VCaP (cell line): ENCODE data around the gene SLC35A5.
"Not testable (repeated sequence)": the region's sequence is repeated elsewhere in the genome, so short reads cannot be mapped to it uniquely, and the experiment has no call there.

Source experiments
- H3K27ac ChIP-seq: fragments of 450-650 bp; 2 replicates; pipeline ENCODE4 v1.5.1; 2017
- CTCF ChIP-seq: fragments of 450-650 bp; conservative IDR thresholded peaks from 2 replicates; pipeline ENCODE4 v1.5.1; 2017; ENCODE audit warnings: mild to moderate bottlenecking, moderate library complexity

The SLC35A5 gene

GRCh38 chr3:112561734-112562529 lies at the start of gene SLC35A5, which contains the start of gene ATG3:
SLC35A5 (plus strand) TSS chr3:112562045; CDS start chr3:112563404, 1,359 bp downstream.
ATG3 (minus strand) TSS chr3:112561962; CDS start chr3:112561528, 434 bp downstream.
- no peak for TF ChIP-seq CTCF
- peak within 1 kb of the TSS; percentile 85 for H3K27ac ChIP-seq

- no peak for TF ChIP-seq CTCF
- H3K27ac ChIP-seq = no peak overlapping the region
Measured at GRCh38 chr3:112512320-112512719, 49.5 kb upstream of the SLC35A5 start.

GRCh38 chr3:112514527-112515128 lies 47.2 kb upstream of the SLC35A5 start:
- H3K27ac ChIP-seq = no peak overlapping the region
- TF ChIP-seq CTCF = no peak

GRCh38 chr3:112518970-112519369 lies 42.9 kb upstream of the SLC35A5 start:
- peak overlapping the region; percentile 41; the same call in 1 of the 2 replicates for H3K27ac ChIP-seq

GRCh38 chr3:112519424-112520001 lies 42.3 kb upstream of the SLC35A5 start:
- peak overlapping the region; percentile 41 for H3K27ac ChIP-seq
- peak; percentile 85 for TF ChIP-seq CTCF

- not testable (repeated sequence) for H3K27ac ChIP-seq
Measured at GRCh38 chr3:112524127-112524526, 37.7 kb upstream of the SLC35A5 start.

GRCh38 chr3:112530573-112530972 lies 31.3 kb upstream of the SLC35A5 start:
- H3K27ac ChIP-seq = no peak overlapping the region
- no peak for TF ChIP-seq CTCF

GRCh38 chr3:112531358-112531781 lies 30.5 kb upstream of the SLC35A5 start:
- TF ChIP-seq CTCF = peak; percentile 69
- no peak overlapping the region for H3K27ac ChIP-seq
